Ishikawa (cell line): ENCODE data around the gene CUEDC1.

Experiments used
- CEBPB ChIP-seq: IDR thresholded peaks from 2 replicates; pipeline ENCODE4 v1.6.1; 2012
- CREB1 ChIP-seq: IDR thresholded peaks from 2 replicates; pipeline ENCODE4 v1.6.1; 2012; ENCODE audit warnings: low read depth
- EGR1 ChIP-seq: IDR thresholded peaks from 2 replicates; pipeline ENCODE4 v1.6.1; 2012
- EP300 ChIP-seq: IDR thresholded peaks from 2 replicates; pipeline ENCODE4 v1.6.1; 2012; ENCODE audit warnings: borderline replicate concordance
- FOXM1 ChIP-seq: IDR thresholded peaks from 2 replicates; pipeline ENCODE4 v1.6.1; 2012; ENCODE audit warnings: low read depth, borderline replicate concordance
- NFIC ChIP-seq: IDR thresholded peaks from 2 replicates; pipeline ENCODE4 v1.6.1; 2012
- RAD21 ChIP-seq: IDR thresholded peaks from 2 replicates; pipeline ENCODE4 v1.6.1; 2012; ENCODE audit warnings: low read depth
- TAF1 ChIP-seq: IDR thresholded peaks from 2 replicates; pipeline ENCODE4 v1.6.1; 2012; ENCODE audit warnings: low read depth, mild to moderate bottlenecking
- TCF12 ChIP-seq: IDR thresholded peaks from 2 replicates; pipeline ENCODE4 v1.6.1; 2012; ENCODE audit warnings: low read depth
- TEAD4 ChIP-seq: IDR thresholded peaks from 2 replicates; pipeline ENCODE4 v1.6.1; 2012
- YY1 ChIP-seq: IDR thresholded peaks from 2 replicates; pipeline ENCODE4 v1.6.1; 2012; ENCODE audit warnings: low read depth
- ZBTB7A ChIP-seq: IDR thresholded peaks from 2 replicates; pipeline ENCODE4 v1.6.1; 2012; ENCODE audit warnings: low read depth
- TF ChIP-seq, protein P1 (sequence below): IDR thresholded peaks from 2 replicates; pipeline ENCODE4 v1.6.1; 2012
- TF ChIP-seq, protein P2 (sequence below): IDR thresholded peaks from 2 replicates; pipeline ENCODE4 v1.6.1; 2012; ENCODE audit warnings: low read depth, mild to moderate bottlenecking
- TF ChIP-seq, protein P3 (sequence below): IDR thresholded peaks from 2 replicates; pipeline ENCODE4 v1.6.1; 2012

Gene CUEDC1

DNA sequence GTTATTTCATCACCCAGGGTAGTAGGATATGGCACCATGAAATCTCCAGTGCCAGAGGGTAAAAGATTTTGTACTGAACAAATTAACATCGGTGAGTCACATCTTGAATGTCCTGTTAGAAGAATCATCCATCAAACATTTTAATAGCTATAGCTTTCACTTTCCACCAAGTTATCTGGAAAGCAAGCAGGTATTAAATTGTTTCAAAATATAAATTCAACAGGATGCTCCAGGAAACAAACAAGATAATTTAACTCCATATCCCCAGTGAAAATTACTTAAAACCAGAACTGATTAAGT, 30.4 kb upstream of the CUEDC1 start:
- no peak for TF ChIP-seq TAF1
- TF ChIP-seq NFIC, result no peak
- no peak for TF ChIP-seq CREB1
- no peak for TF ChIP-seq RAD21
- TF ChIP-seq, protein P1, sequence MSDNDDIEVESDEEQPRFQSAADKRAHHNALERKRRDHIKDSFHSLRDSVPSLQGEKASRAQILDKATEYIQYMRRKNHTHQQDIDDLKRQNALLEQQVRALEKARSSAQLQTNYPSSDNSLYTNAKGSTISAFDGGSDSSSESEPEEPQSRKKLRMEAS, result no peak
- TF ChIP-seq TCF12, result no peak
- no peak for TF ChIP-seq FOXM1
- no peak for TF ChIP-seq EP300
- no peak for TF ChIP-seq ZBTB7A
- TF ChIP-seq TEAD4, result no peak
- TF ChIP-seq, protein P2, sequence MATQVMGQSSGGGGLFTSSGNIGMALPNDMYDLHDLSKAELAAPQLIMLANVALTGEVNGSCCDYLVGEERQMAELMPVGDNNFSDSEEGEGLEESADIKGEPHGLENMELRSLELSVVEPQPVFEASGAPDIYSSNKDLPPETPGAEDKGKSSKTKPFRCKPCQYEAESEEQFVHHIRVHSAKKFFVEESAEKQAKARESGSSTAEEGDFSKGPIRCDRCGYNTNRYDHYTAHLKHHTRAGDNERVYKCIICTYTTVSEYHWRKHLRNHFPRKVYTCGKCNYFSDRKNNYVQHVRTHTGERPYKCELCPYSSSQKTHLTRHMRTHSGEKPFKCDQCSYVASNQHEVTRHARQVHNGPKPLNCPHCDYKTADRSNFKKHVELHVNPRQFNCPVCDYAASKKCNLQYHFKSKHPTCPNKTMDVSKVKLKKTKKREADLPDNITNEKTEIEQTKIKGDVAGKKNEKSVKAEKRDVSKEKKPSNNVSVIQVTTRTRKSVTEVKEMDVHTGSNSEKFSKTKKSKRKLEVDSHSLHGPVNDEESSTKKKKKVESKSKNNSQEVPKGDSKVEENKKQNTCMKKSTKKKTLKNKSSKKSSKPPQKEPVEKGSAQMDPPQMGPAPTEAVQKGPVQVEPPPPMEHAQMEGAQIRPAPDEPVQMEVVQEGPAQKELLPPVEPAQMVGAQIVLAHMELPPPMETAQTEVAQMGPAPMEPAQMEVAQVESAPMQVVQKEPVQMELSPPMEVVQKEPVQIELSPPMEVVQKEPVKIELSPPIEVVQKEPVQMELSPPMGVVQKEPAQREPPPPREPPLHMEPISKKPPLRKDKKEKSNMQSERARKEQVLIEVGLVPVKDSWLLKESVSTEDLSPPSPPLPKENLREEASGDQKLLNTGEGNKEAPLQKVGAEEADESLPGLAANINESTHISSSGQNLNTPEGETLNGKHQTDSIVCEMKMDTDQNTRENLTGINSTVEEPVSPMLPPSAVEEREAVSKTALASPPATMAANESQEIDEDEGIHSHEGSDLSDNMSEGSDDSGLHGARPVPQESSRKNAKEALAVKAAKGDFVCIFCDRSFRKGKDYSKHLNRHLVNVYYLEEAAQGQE, result no peak
- TF ChIP-seq CEBPB, result no peak
- TF ChIP-seq EGR1, result no peak
- no peak for TF ChIP-seq YY1
- TF ChIP-seq, protein P3, sequence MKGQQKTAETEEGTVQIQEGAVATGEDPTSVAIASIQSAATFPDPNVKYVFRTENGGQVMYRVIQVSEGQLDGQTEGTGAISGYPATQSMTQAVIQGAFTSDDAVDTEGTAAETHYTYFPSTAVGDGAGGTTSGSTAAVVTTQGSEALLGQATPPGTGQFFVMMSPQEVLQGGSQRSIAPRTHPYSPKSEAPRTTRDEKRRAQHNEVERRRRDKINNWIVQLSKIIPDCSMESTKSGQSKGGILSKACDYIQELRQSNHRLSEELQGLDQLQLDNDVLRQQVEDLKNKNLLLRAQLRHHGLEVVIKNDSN, result no peak

DNA sequence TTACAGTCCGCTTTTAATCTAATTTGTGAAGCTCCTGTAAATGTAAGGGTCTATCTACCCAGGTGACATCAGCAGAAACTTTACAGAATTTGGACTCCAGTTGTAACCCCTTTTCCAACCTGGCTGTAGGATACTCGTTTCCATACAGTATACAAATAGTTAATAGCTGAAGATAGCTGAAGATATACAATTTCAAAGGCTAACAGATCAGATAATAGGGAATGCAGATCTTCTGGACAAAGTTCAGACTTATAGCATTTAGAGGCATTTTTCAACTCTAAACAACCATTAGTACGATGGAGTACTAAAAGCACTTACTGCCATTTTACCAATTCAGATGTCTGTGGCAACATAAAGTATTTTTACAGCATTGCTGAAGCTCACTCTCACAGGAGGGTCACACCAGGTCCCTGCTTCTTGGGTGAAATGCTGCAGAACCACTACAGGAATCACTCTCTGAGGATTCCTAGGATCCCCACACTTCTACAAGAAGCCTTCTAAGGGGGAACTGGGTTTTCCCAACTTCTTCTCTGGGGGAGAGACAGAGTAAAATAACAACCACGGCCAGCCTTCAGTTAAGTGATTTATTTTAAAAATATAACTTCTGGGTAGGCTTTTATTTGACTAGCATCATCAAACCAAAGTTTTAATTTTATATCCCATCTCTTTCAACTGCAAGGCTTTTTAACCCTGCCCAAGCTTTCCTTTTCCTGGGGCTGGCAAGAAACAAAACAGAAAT, 29.9 kb upstream of the CUEDC1 start:
- TF ChIP-seq RAD21 (no peak), CREB1 (no peak), TCF12 (no peak), EGR1 (no peak), YY1 (no peak), ZBTB7A (no peak), NFIC (no peak), EP300 (no peak)
- TF ChIP-seq, protein P1, result no peak

DNA sequence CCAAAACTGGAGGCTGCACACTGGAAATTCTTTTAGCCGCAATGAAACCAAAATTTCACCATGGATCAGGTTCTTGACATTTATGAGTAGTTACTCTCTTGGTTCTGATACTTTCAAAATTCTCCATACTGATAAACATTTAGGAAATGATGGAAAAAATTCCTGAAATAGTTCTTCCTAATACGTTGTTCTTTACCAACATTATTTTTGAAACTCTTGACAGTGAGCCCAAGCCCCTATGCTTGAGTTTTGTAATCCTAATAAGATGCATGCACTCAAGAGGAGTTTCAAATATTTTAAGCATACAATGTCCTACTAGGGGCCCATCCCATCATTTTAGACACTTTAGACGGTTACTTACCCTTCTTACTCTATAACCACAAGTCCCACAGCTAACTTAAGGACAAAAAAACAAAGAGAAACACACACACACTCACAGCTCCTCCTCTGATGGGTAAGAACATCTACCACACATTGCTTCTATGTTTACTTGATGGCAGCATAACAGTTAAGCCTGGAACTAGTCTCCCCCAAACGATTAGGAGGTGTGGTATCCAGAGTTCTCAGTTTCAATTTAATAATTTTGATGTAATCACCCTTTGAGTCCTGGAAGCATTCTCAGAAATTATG, 29.2 kb upstream of the CUEDC1 start:
- TF ChIP-seq ZBTB7A (no peak), EP300 (no peak), TAF1 (no peak)
- TF ChIP-seq, protein P3, result no peak

DNA sequence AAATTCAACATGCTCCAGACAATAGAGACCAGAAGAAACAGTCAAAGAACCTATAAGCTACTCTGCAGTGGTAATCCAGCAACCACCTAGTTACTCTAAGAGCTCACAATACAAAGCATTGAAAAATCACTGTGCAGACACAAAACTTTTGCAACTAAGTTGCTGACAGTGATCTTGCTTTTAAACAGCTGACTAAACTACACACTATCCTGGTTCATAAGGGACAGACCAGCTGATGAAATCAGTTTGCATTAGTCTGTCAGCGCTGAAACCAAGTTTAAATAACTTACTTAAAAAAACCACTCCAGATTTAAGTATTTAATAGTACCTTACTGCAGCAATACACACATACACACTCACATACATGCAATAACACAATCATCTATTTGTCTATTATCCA, 28.2 kb upstream of the CUEDC1 start:
- no peak for TF ChIP-seq EP300

DNA sequence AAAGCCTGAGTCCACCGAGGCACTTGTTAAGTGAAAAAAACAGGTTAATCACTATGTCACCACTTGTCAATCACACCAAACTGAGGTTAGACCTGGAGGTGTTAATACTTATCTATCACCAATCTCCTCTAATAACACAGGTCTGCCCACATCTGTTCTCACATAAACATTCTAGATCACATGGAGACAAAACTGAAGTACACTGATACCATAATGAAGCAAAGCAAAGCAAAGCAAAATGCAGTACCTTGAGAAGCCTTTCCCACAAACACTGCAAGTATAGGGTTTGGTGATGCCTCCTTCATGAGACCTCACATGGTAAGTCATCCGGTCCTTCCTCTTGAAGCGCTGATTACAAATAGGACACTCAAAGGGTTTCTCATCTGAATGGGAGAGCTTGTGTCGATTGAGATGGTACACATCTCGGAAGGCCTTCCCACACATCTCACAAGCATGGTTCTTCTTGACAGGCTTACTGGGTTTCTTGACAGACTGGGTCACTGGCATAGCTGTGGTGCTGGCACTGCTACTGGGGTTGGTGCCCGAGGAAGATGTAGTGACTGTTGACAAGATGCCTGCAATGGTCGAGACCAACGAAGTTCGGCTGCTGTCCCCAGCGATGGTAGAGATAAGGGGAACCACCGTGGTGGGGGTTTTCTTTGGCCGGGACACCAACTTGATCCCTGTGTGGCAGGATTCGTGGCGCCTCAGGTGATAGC, 27.4 kb upstream of the CUEDC1 start:
- no peak for TF ChIP-seq EP300
- TF ChIP-seq ZBTB7A, result no peak
- TF ChIP-seq RAD21, result no peak
- TF ChIP-seq, protein P3, result no peak
- no peak for TF ChIP-seq FOXM1
- TF ChIP-seq, protein P2, result no peak
- no peak for TF ChIP-seq CEBPB
- no peak for TF ChIP-seq EGR1
- TF ChIP-seq TCF12, result no peak
- no peak for TF ChIP-seq NFIC
